ENCODE measurements around the gene UBE2I. TPM values are rescaled to one million over a fixed set of nuclear protein-coding genes. Genes with fewer than 3 reads are reported as not detected.

Gene UBE2I
- total RNA-seq = 100 to 1,000 TPM; 101 to 143 TPM

GRCh38 chr16:1308977-1309885 lies at the start of gene UBE2I:
TSS of gene UBE2I (plus strand) at chr16:1309636. CDS start at chr16:1314031, 4,395 bp downstream.
- H3K27ac ChIP-seq = peak within 1 kb of the TSS; percentile 94
- intact Hi-C loops (cut with DNase I) = no loop called here

GRCh38 chr16:1259760-1260068 lies 49.7 kb upstream of the UBE2I start:
- no peak for DNase-seq
- no peaks in the 10 kb centered on the region for H3K36me3 ChIP-seq
- no peak overlapping the region for H3K9ac ChIP-seq (ENCODE audit: low read depth in 2 of 2, low read length in 2 of 2)
- no peak overlapping the region for H3K27ac ChIP-seq
- H3K27me3 ChIP-seq = peaks cover 37% of the 10 kb centered on the region
- no peaks in the 10 kb centered on the region for H3K9me3 ChIP-seq
- H3K4me3 ChIP-seq = no peak overlapping the region
- intact Hi-C loops (cut with DNase I) = no loop called here
- H3K4me1 ChIP-seq = no peaks in the 10 kb centered on the region
- TF ChIP-seq CTCF (IDR thresholded peaks at IDR 0.05) = no peak

More at GRCh38 chr16:1308977-1309885, at the start of gene UBE2I:
- H3K9ac ChIP-seq (ENCODE audit: low read depth in 2 of 2, low read length in 2 of 2) = peak within 1 kb of the TSS; percentile 80 to 92
- peak within 1 kb of the TSS; percentile 79 for H3K4me3 ChIP-seq
- TF ChIP-seq CTCF (IDR thresholded peaks at IDR 0.05) = no peak
- peak; percentile 99 for DNase-seq
- no peaks in the 10 kb centered on the region for H3K27me3 ChIP-seq
- H3K36me3 ChIP-seq = no peaks in the 10 kb centered on the region
- H3K4me1 ChIP-seq = peaks cover 11% of the 10 kb centered on the region
- H3K9me3 ChIP-seq = no peaks in the 10 kb centered on the region

- no peak for DNase-seq
- Histone ChIP-seq H3K27me3 (peaks cover 37% of the 10 kb centered on the region), H3K4me3 (no peak overlapping the region), H3K36me3 (no peaks in the 10 kb centered on the region), H3K9ac (ENCODE audit: low read depth in 2 of 2, low read length in 2 of 2) (no peak overlapping the region), H3K9me3 (no peaks in the 10 kb centered on the region), H3K27ac (no peak overlapping the region), H3K4me1 (no peaks in the 10 kb centered on the region)
- intact Hi-C loops (cut with DNase I) = no loop called here
- no peak for TF ChIP-seq CTCF (IDR thresholded peaks at IDR 0.05)
These were observed 49.2 kb upstream of the UBE2I start for GRCh38 chr16:1260101-1260680.

- Histone ChIP-seq H3K9me3 (no peaks in the 10 kb centered on the region), H3K9ac (ENCODE audit: low read depth in 2 of 2, low read length in 2 of 2) (no peak overlapping the region), H3K27ac (no peak overlapping the region), H3K27me3 (peaks cover 37% of the 10 kb centered on the region), H3K4me1 (no peaks in the 10 kb centered on the region), H3K36me3 (no peaks in the 10 kb centered on the region), H3K4me3 (no peak overlapping the region)
- DNase-seq = no peak
- TF ChIP-seq CTCF (IDR thresholded peaks at IDR 0.05) = no peak
- intact Hi-C loops (cut with DNase I) = no loop called here
These were observed 48.1 kb upstream of the UBE2I start for GRCh38 chr16:1261131-1261892.

- intact Hi-C loops (cut with DNase I) = no loop called here
- Histone ChIP-seq H3K27me3 (peaks cover 37% of the 10 kb centered on the region), H3K27ac (no peak overlapping the region), H3K9ac (ENCODE audit: low read depth in 2 of 2, low read length in 2 of 2) (no peak overlapping the region), H3K4me3 (no peak overlapping the region), H3K36me3 (no peaks in the 10 kb centered on the region), H3K9me3 (no peaks in the 10 kb centered on the region), H3K4me1 (no peaks in the 10 kb centered on the region)
- TF ChIP-seq CTCF (IDR thresholded peaks at IDR 0.05) = no peak
- no peak for DNase-seq
These were observed 47.1 kb upstream of the UBE2I start for GRCh38 chr16:1262210-1262845.

Data from colonic mucosa (tissue), 4 donors.